Fibroblast of lung (primary cell): ENCODE results near the gene GBP5. TPM values are rescaled to one million over a fixed set of nuclear protein-coding genes. Genes with fewer than 3 reads are reported as not detected.

Experiments
- DNase-seq, 2 donors: peaks; one replicate each; pipeline versions ENCODE4 v3.0.0 to v3.0.0-alpha.2; 2010; ENCODE audit warnings: low read depth in 2 of 2
- H2AFZ ChIP-seq: 2 replicates; pipeline ENCODE4 v1.5.1; 2012; ENCODE audit warnings: low read length, control low read depth, inconsistent platforms
- H3K27ac ChIP-seq: 2 replicates; pipeline ENCODE4 v1.5.1; 2011; ENCODE audit warnings: low read length, control low read depth; ENCODE audit not compliant: insufficient read depth
- H3K27me3 ChIP-seq: 2 replicates; pipeline ENCODE4 v1.5.1; 2011; ENCODE audit warnings: mild to moderate bottlenecking, low read length; ENCODE audit not compliant: control insufficient read depth, insufficient read depth
- H3K36me3 ChIP-seq: 2 replicates; pipeline ENCODE4 v1.5.1; 2011; ENCODE audit warnings: low read length; ENCODE audit not compliant: control insufficient read depth, insufficient read depth
- H3K4me1 ChIP-seq: 2 replicates; pipeline ENCODE4 v1.5.1; 2011; ENCODE audit warnings: low read length; ENCODE audit not compliant: control insufficient read depth, insufficient read depth; ENCODE audit errors: extremely low read depth
- H3K4me2 ChIP-seq: 2 replicates; pipeline ENCODE4 v1.5.1; 2011; ENCODE audit warnings: low read length, control low read depth; ENCODE audit not compliant: insufficient read depth; ENCODE audit errors: extremely low read depth
- H3K4me3 ChIP-seq, 4 experiments: fragments of 200-600 bp in 1 of 4; sonication (generic) in 1 of 4; replicated peaks in 1 of 4; 2 replicates each; pipeline ENCODE4 v1.5.1; 2011 to 2016; ENCODE audit warnings: low read length in 4 of 4, low read depth in 3 of 4, mild to moderate bottlenecking in 3 of 4, control low read depth in 2 of 4, inconsistent platforms in 1 of 4, mixed read lengths in 1 of 4; ENCODE audit not compliant: insufficient read depth in 1 of 4; ENCODE audit errors: control extremely low read depth in 1 of 4
- H3K79me2 ChIP-seq: 2 replicates; pipeline ENCODE4 v1.5.1; 2012; ENCODE audit warnings: mild to moderate bottlenecking, low read length, inconsistent platforms; ENCODE audit not compliant: control insufficient read depth, insufficient read depth
- H3K9ac ChIP-seq: 2 replicates; pipeline ENCODE4 v1.5.1; 2011; ENCODE audit warnings: mild to moderate bottlenecking, low read length, control low read depth; ENCODE audit not compliant: insufficient read depth
- H3K9me3 ChIP-seq: 2 replicates; pipeline ENCODE4 v1.5.1; 2012; ENCODE audit warnings: low read depth, low read length; ENCODE audit not compliant: control insufficient read depth, insufficient read depth
- H4K20me1 ChIP-seq: 2 replicates; pipeline ENCODE4 v1.5.1; 2011; ENCODE audit warnings: low read length; ENCODE audit not compliant: control insufficient read depth, insufficient read depth; ENCODE audit errors: extremely low read depth
- CTCF ChIP-seq, 2 donors: IDR thresholded peaks in 1 of 2; conservative IDR thresholded peaks in 1 of 2; 1 replicate in 1 of 2; 2 replicates in 1 of 2; pipeline ENCODE4 v1.5.1; 2011 to 2012; ENCODE audit warnings: low read length in 2 of 2, control low read depth in 1 of 2, inconsistent platforms in 1 of 2, low read depth in 1 of 2, mild to moderate bottlenecking in 1 of 2
- EZH2 ChIP-seq: IDR thresholded peaks from 2 replicates; pipeline ENCODE4 v1.5.1; 2012; ENCODE audit warnings: low read length, control low read depth, mild to moderate bottlenecking; ENCODE audit errors: missing control alignments
- polyA plus RNA-seq, 2 donors: library from polyadenylated mRNA; depleted of rRNA in 1 of 2; stranded (reverse) in 1 of 2; unstranded in 1 of 2; fragments of >200 nt; gene quantifications; 2 replicates each; pipeline ENCODE4 v1.2.1, GENCODE V29; 2011 to 2012; ENCODE audit warnings: missing spikeins in 1 of 2
- total RNA-seq: library from RNA; depleted of rRNA; stranded (reverse); fragments of >200 nt; gene quantifications from 2 replicates; pipeline ENCODE4 v1.2.1, GENCODE V29; 2014

GBP5 gene
- total and polyA plus RNA-seq, 2 donors (not counting 1 experiment from before 2014, with no cell fraction given) = 0.17 TPM; not detected in 1

DNA sequence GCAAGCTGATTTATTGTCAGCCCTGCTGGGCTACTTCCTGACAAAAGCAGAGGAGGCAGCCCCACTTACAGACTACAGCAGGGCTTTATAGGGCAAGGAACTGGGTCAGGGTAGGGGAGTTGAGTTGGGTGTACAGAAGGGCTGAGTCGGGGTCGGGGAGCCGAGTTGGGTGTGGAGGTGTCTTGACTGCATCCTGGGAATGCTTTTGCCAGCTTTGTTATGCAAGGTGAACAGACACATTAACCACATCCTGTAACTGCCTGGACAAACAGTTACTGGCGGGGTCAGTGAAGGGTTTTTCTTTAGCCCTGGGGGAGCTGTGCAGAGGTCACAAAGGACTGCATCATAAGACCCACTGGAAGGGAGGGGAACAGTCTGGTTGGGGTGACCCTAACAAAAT lies 39.1 kb upstream of the GBP5 start:
- DNase-seq = no peak

GRCh38 chr1:89310976-89311375 lies 38.3 kb upstream of the GBP5 start:
- Histone ChIP-seq H3K4me2 (no peak overlapping the region), H3K9ac (no peak overlapping the region), H4K20me1 (no peaks in the 10 kb centered on the region), H3K9me3 (no peaks in the 10 kb centered on the region), H2AFZ (no peak overlapping the region), H3K36me3 (no peaks in the 10 kb centered on the region), H3K79me2 (no peaks in the 10 kb centered on the region), H3K27me3 (no peaks in the 10 kb centered on the region), H3K4me3 (no peak overlapping the region), H3K4me1 (no peaks in the 10 kb centered on the region), H3K27ac (no peak overlapping the region)
- no peak for DNase-seq
- no peak for TF ChIP-seq CTCF (conservative IDR thresholded peaks at IDR 0.05 in 1 of 2, IDR thresholded peaks at IDR 0.05 in 1 of 2; ENCODE audit: low read depth in 1 of 2, low read length in 2 of 2)
- no peak for TF ChIP-seq EZH2

More for the DNA sequence above, 39.1 kb upstream of the GBP5 start:
- Histone ChIP-seq H3K4me1 (no peaks in the 10 kb centered on the region), H3K79me2 (no peaks in the 10 kb centered on the region), H3K4me2 (no peak overlapping the region), H4K20me1 (no peaks in the 10 kb centered on the region), H2AFZ (no peak overlapping the region), H3K27me3 (no peaks in the 10 kb centered on the region), H3K9ac (no peak overlapping the region), H3K9me3 (no peaks in the 10 kb centered on the region), H3K4me3 (no peak overlapping the region), H3K27ac (no peak overlapping the region), H3K36me3 (no peaks in the 10 kb centered on the region)
- TF ChIP-seq EZH2 = no peak
- TF ChIP-seq CTCF (conservative IDR thresholded peaks at IDR 0.05 in 1 of 2, IDR thresholded peaks at IDR 0.05 in 1 of 2; ENCODE audit: low read depth in 1 of 2, low read length in 2 of 2) = no peak

DNA sequence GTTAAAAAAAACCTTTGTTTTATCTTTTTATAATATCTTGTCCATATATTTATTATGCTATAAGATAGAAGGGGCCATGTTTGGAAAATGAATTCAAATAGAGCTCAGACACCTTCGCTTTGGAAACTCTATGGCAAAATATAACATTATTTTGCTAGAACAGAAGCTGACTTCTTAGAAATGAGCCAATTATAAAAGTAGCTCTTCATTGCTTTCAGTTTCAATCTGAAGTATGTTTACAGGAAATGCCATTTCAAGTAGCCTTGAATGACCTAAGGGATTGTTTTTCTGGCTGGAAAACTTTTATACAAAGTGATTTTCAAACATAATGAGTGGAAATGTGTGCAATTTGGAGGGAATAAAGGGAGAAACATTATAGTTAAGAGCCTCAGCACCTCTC lies 37.8 kb upstream of the GBP5 start:
- peak; percentile 3 to 21 for DNase-seq
- H3K27me3 ChIP-seq = no peaks in the 10 kb centered on the region

More for the DNA sequence above, 37.8 kb upstream of the GBP5 start:
- no peak for TF ChIP-seq CTCF (conservative IDR thresholded peaks at IDR 0.05 in 1 of 2, IDR thresholded peaks at IDR 0.05 in 1 of 2; ENCODE audit: low read depth in 1 of 2, low read length in 2 of 2)
- TF ChIP-seq EZH2 = no peak
- no peak overlapping the region for H3K9ac ChIP-seq
- no peaks in the 10 kb centered on the region for H3K79me2 ChIP-seq
- no peaks in the 10 kb centered on the region for H3K9me3 ChIP-seq
- peak overlapping the region in 2 of 4 experiments; percentile 1 to 5 for H3K4me3 ChIP-seq
- H3K4me1 ChIP-seq = no peaks in the 10 kb centered on the region
- H3K4me2 ChIP-seq = no peak overlapping the region
- no peaks in the 10 kb centered on the region for H3K36me3 ChIP-seq
- peak overlapping the region; percentile 36 for H2AFZ ChIP-seq
- H3K27ac ChIP-seq = no peak overlapping the region
- no peaks in the 10 kb centered on the region for H4K20me1 ChIP-seq
